Esophagus squamous epithelium (tissue), 4 donors: ENCODE measurements around the gene MAP3K7.

ENCODE experiments used
- CTCF ChIP-seq, 6 experiments: fragments of 450-650 bp in 4 of 6; fragments of 200-600 bp in 2 of 6; sonication (generic) in 2 of 6; IDR thresholded peaks; one replicate each; pipeline ENCODE4 v1.5.1; 2016 to 2019; ENCODE audit warnings: antibody characterized with exemption in 6 of 6, mild to moderate bottlenecking in 4 of 6, moderate library complexity in 4 of 6
- POLR2A ChIP-seq, 4 donors: fragments of 450-650 bp; IDR thresholded peaks; one replicate each; pipeline ENCODE4 v1.6.1; 2017; ENCODE audit warnings: antibody characterized with exemption in 4 of 4, mild to moderate bottlenecking in 4 of 4, moderate library complexity in 3 of 4

GRCh38 chr6:90586546-90586835 lies 381 bp downstream of the MAP3K7 start:
- no peak for TF ChIP-seq CTCF (IDR thresholded peaks at IDR 0.05)
- TF ChIP-seq POLR2A (IDR thresholded peaks at IDR 0.05) = no peak
